RWPE2 (cell line): ENCODE data around the gene VWA5A.

ENCODE experiments used
- ATAC-seq: fragments of 200-7000 bp; cut with Tn5 transposase; 3 replicates; pipeline ENCODE4 v1.9.1; 2021; ENCODE audit warnings: low read depth
- DNase-seq: peaks from one replicate; pipeline ENCODE4 v3.0.0-alpha.2; 2020; ENCODE audit warnings: low spot score
- H3K27ac ChIP-seq: fragments of 450-650 bp; 2 replicates; pipeline ENCODE4 v1.5.1; 2017; ENCODE audit warnings: mild to moderate bottlenecking; ENCODE audit not compliant: poor library complexity, severe bottlenecking
- H3K27me3 ChIP-seq: fragments of 250-450 bp; sonication (Bioruptor Pico); 2 replicates; pipeline ENCODE4 v1.5.1; 2021; ENCODE audit warnings: mild to moderate bottlenecking, moderate library complexity; ENCODE audit not compliant: insufficient read depth, poor library complexity, severe bottlenecking
- H3K36me3 ChIP-seq: fragments of 250-450 bp; sonication (Bioruptor Pico); 2 replicates; pipeline ENCODE4 v1.5.1; 2020; ENCODE audit warnings: low read depth, mild to moderate bottlenecking, moderate library complexity
- H3K4me1 ChIP-seq: fragments of 250-450 bp; sonication (Bioruptor Pico); 2 replicates; pipeline ENCODE4 v1.5.1; 2021; ENCODE audit warnings: mild to moderate bottlenecking, moderate library complexity; ENCODE audit not compliant: insufficient read depth, poor library complexity, severe bottlenecking
- H3K4me3 ChIP-seq: fragments of 250-450 bp; sonication (Bioruptor Pico); 2 replicates; pipeline ENCODE4 v1.5.1; 2021; ENCODE audit warnings: mild to moderate bottlenecking, moderate library complexity; ENCODE audit not compliant: severe bottlenecking
- H3K9me3 ChIP-seq: fragments of 250-450 bp; sonication (Bioruptor Pico); 2 replicates; pipeline ENCODE4 v1.5.1; 2021; ENCODE audit warnings: mild to moderate bottlenecking, moderate library complexity; ENCODE audit not compliant: severe bottlenecking
- CTCF ChIP-seq: fragments of 450-650 bp; IDR thresholded peaks from one replicate; pipeline ENCODE4 v1.5.1; 2017; ENCODE audit warnings: mild to moderate bottlenecking, moderate library complexity; ENCODE audit not compliant: poor library complexity, severe bottlenecking

Gene VWA5A

GRCh38 chr11:124195189-124195734 is 80.0 kb downstream of the VWA5A start:
- peak; percentile 88 for TF ChIP-seq CTCF
- H3K9me3 ChIP-seq = no peaks in the 10 kb centered on the region

More at GRCh38 chr11:124195189-124195734, 80.0 kb downstream of the VWA5A start:
- no peaks in the 10 kb centered on the region for H3K36me3 ChIP-seq
- ATAC-seq (peak; percentile 87), DNase-seq (no peak)
- H3K27me3 ChIP-seq = no peaks in the 10 kb centered on the region
- no peak overlapping the region for H3K27ac ChIP-seq
- no peak overlapping the region for H3K4me3 ChIP-seq
- H3K4me1 ChIP-seq = no peaks in the 10 kb centered on the region
